HL-60 (cell line): ENCODE data around the gene SDK1.
"Not testable (repeated sequence)": the region's sequence is repeated elsewhere in the genome, so short reads cannot be mapped to it uniquely, and the experiment has no call there.

Experiments used
- DNase-seq, 2 experiments: peaks; one replicate each; pipeline ENCODE4 v3.0.0-alpha.2; 2010 to 2020; ENCODE audit warnings: low read depth in 1 of 2, low spot score in 1 of 2
- H3K27ac ChIP-seq: fragments of 250-450 bp; sonication (Bioruptor Pico); replicated peaks from 2 replicates; pipeline ENCODE4 v1.5.1; 2020; ENCODE audit warnings: mild to moderate bottlenecking, moderate library complexity
- H3K27me3 ChIP-seq: fragments of 250-450 bp; sonication (Bioruptor Pico); 2 replicates; pipeline ENCODE4 v1.5.1; 2021; ENCODE audit warnings: mild to moderate bottlenecking, moderate library complexity; ENCODE audit not compliant: insufficient read depth, poor library complexity, severe bottlenecking
- H3K4me3 ChIP-seq: replicated peaks from 2 replicates; pipeline ENCODE4 v1.5.1; 2011; ENCODE audit warnings: mild to moderate bottlenecking, control low read depth, low read length; ENCODE audit not compliant: insufficient read depth
- GABPA ChIP-seq: IDR thresholded peaks from 2 replicates; pipeline ENCODE4 v1.6.1; 2012; ENCODE audit warnings: low read depth
- POLR2AphosphoS5 ChIP-seq: IDR thresholded peaks from 2 replicates; pipeline ENCODE4 v1.6.1; 2012; ENCODE audit warnings: low read depth
- SPI1 ChIP-seq: IDR thresholded peaks from 2 replicates; pipeline ENCODE4 v1.6.1; 2012; ENCODE audit warnings: low read depth, mild to moderate bottlenecking, borderline replicate concordance
- TF ChIP-seq, protein P1 (sequence below): IDR thresholded peaks from 2 replicates; pipeline ENCODE4 v1.6.1; 2012; ENCODE audit warnings: low read depth; ENCODE audit not compliant: insufficient replicate concordance
- TF ChIP-seq, protein P2 (sequence below): IDR thresholded peaks from one replicate; pipeline ENCODE4 v1.5.1; 2011; ENCODE audit warnings: low read length, control low read depth, inconsistent platforms; ENCODE audit not compliant: insufficient read depth

SDK1 gene

DNA sequence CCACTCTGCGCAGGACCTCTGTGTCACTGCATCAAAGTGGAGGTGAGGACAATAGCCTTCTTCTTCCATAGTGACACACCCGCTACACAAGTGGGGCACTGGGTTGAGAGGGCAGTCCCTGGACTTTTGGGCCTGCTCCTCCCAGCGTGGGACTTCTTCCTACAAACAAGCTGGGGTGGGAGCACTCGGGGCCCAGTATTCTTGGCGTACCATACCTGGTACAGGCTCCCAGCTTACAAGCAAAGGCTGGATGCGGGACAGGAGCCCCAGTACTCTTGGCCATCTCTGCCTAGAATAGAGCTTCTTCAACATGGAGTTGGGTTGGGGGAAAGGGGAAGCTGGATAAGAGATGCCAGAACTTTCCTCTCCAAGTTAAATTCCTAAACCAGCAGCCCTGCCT is 954.3 kb downstream of the SDK1 start:
- no peak for TF ChIP-seq POLR2AphosphoS5
- no peak for DNase-seq

DNA sequence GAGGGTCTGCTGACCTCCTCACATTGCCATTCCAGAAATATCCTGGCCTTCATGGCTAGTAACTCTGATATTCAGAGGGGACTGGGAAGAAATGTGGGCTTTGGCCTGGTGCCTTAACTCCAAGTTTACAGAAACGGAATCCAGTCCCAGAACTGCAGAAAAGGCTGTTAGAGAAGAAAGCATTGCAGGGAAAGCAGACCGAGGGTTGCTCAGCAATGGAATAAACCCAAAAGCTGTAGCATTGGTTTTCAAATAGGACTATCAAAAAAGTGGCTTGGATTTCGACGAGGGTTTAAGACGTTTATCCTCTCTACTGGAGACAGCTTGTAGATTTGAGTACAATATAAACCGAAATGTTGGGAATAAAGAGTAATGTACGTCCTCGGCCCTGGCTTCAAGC is 955.2 kb downstream of the SDK1 start:
- Histone ChIP-seq H3K27me3 (no peaks in the 10 kb centered on the region), H3K4me3 (no peak overlapping the region), H3K27ac (no peak overlapping the region)
- no peak for TF ChIP-seq GABPA
- TF ChIP-seq, protein P1, sequence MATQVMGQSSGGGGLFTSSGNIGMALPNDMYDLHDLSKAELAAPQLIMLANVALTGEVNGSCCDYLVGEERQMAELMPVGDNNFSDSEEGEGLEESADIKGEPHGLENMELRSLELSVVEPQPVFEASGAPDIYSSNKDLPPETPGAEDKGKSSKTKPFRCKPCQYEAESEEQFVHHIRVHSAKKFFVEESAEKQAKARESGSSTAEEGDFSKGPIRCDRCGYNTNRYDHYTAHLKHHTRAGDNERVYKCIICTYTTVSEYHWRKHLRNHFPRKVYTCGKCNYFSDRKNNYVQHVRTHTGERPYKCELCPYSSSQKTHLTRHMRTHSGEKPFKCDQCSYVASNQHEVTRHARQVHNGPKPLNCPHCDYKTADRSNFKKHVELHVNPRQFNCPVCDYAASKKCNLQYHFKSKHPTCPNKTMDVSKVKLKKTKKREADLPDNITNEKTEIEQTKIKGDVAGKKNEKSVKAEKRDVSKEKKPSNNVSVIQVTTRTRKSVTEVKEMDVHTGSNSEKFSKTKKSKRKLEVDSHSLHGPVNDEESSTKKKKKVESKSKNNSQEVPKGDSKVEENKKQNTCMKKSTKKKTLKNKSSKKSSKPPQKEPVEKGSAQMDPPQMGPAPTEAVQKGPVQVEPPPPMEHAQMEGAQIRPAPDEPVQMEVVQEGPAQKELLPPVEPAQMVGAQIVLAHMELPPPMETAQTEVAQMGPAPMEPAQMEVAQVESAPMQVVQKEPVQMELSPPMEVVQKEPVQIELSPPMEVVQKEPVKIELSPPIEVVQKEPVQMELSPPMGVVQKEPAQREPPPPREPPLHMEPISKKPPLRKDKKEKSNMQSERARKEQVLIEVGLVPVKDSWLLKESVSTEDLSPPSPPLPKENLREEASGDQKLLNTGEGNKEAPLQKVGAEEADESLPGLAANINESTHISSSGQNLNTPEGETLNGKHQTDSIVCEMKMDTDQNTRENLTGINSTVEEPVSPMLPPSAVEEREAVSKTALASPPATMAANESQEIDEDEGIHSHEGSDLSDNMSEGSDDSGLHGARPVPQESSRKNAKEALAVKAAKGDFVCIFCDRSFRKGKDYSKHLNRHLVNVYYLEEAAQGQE: no peak
- TF ChIP-seq SPI1: no peak
- TF ChIP-seq POLR2AphosphoS5: no peak
- TF ChIP-seq, protein P2, sequence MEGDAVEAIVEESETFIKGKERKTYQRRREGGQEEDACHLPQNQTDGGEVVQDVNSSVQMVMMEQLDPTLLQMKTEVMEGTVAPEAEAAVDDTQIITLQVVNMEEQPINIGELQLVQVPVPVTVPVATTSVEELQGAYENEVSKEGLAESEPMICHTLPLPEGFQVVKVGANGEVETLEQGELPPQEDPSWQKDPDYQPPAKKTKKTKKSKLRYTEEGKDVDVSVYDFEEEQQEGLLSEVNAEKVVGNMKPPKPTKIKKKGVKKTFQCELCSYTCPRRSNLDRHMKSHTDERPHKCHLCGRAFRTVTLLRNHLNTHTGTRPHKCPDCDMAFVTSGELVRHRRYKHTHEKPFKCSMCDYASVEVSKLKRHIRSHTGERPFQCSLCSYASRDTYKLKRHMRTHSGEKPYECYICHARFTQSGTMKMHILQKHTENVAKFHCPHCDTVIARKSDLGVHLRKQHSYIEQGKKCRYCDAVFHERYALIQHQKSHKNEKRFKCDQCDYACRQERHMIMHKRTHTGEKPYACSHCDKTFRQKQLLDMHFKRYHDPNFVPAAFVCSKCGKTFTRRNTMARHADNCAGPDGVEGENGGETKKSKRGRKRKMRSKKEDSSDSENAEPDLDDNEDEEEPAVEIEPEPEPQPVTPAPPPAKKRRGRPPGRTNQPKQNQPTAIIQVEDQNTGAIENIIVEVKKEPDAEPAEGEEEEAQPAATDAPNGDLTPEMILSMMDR: no peak
- DNase-seq: no peak

More for the DNA sequence above, 954.3 kb downstream of the SDK1 start:
- no peak overlapping the region for H3K27ac ChIP-seq
- no peaks in the 10 kb centered on the region for H3K27me3 ChIP-seq
- no peak overlapping the region for H3K4me3 ChIP-seq

DNA sequence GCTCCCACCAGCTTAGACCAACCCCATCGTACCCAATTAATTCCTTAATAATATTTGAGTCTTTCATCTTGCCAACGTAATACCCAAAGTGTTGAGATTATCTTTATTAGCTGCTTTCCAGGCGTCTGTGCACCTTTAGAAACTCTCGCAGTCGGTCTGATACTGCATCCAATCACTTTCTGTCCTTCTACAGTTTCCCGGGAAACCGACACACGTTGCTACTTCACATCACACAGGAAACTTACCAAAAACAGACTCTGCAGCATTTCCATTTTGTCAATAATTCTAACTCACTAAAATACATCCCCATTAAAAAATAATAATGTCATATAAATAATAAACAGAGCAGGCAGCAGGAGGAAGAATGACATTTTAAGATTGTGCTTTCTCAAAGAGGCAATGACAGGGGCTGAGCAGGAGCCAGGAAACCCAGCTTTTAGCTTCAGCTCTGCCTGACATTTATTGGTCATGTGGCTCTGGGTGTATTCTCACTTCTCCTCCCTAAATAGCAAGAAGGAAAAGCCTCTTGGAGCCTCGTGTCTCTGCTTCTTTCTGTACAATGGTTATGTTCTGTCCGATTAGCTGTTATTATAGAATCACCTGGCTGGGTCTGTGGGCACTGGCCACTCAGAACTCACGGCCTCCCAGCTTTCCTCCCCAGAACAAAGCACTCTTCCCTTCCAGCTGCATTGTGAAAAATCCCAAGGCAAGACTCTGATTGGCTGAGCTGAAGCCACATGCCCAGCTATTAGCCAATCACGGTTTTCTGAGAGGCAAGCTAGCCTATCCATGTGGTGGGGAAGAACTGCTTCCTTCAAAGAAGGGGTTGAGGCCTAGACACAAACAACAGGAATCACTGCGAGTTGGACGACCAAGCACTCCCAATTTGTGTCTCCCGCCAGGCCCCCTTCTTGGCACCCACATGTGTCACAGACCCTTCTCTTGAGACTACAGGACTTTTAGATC is 956.4 kb downstream of the SDK1 start:
- DNase-seq: no peak
- no peaks in the 10 kb centered on the region for H3K27me3 ChIP-seq
- H3K27ac ChIP-seq: no peak overlapping the region
- TF ChIP-seq POLR2AphosphoS5: no peak
- no peak for TF ChIP-seq GABPA
- no peak for TF ChIP-seq SPI1
- TF ChIP-seq, protein P1: no peak
- TF ChIP-seq, protein P2: no peak
- no peak overlapping the region for H3K4me3 ChIP-seq

DNA sequence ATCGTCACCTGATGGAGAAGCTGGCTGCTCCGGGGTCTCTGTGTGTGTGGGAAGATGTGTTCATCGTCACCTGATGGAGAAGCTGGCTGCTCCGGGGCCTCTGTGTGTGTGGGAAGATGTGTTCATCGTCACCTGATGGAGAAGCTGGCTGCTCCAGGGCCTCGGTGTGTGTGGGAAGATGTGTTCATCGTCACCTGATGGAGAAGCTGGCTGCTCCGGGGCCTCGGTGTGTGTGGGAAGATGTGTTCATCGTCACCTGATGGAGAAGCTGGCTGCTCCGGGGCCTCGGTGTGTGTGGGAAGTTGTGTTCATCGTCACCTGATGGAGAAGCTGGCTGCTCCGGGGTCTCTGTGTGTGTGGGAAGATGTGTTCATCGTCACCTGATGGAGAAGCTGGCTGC is 959.1 kb downstream of the SDK1 start:
- not testable (repeated sequence) for H3K27me3 ChIP-seq, H3K27ac ChIP-seq, DNase-seq, H3K4me3 ChIP-seq
